Measurements from ENCODE around the gene ATG16L2.
A peak's percentile ranks its signal among the peaks of the same experiment; 100 is the strongest.

The ATG16L2 gene

GRCh38 chr11:72781063-72781312, 33.2 kb upstream of the ATG16L2 start (continued):
- TF ChIP-seq, protein P1, sequence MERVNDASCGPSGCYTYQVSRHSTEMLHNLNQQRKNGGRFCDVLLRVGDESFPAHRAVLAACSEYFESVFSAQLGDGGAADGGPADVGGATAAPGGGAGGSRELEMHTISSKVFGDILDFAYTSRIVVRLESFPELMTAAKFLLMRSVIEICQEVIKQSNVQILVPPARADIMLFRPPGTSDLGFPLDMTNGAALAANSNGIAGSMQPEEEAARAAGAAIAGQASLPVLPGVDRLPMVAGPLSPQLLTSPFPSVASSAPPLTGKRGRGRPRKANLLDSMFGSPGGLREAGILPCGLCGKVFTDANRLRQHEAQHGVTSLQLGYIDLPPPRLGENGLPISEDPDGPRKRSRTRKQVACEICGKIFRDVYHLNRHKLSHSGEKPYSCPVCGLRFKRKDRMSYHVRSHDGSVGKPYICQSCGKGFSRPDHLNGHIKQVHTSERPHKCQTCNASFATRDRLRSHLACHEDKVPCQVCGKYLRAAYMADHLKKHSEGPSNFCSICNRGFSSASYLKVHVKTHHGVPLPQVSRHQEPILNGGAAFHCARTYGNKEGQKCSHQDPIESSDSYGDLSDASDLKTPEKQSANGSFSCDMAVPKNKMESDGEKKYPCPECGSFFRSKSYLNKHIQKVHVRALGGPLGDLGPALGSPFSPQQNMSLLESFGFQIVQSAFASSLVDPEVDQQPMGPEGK (CRISPR knock-in tag; IDR thresholded peaks at IDR 0.05; ENCODE audit: borderline replicate concordance) = no peak
- TF ChIP-seq OSR1 (CRISPR knock-in tag; IDR thresholded peaks at IDR 0.05) = no peak
- no peak for TF ChIP-seq SNAI2 (CRISPR knock-in tag; IDR thresholded peaks at IDR 0.05)
- no peak for TF ChIP-seq TCF4 (CRISPR knock-in tag; IDR thresholded peaks at IDR 0.05; ENCODE audit: borderline replicate concordance)
- TF ChIP-seq PPARA (CRISPR knock-in tag; IDR thresholded peaks at IDR 0.05; ENCODE audit: borderline replicate concordance) = no peak

GRCh38 chr11:72781313-72782080, 32.7 kb upstream of the ATG16L2 start:
- ATAC-seq = peak; percentile 59
- TF ChIP-seq TOX (CRISPR knock-in tag; IDR thresholded peaks at IDR 0.05; ENCODE audit: borderline replicate concordance) (no peak), ARNTL (CRISPR knock-in tag; IDR thresholded peaks at IDR 0.05; ENCODE audit: borderline replicate concordance, low read depth) (no peak), OSR1 (CRISPR knock-in tag; IDR thresholded peaks at IDR 0.05) (no peak), ZFP3 (CRISPR knock-in tag; IDR thresholded peaks at IDR 0.05) (no peak)

DNA sequence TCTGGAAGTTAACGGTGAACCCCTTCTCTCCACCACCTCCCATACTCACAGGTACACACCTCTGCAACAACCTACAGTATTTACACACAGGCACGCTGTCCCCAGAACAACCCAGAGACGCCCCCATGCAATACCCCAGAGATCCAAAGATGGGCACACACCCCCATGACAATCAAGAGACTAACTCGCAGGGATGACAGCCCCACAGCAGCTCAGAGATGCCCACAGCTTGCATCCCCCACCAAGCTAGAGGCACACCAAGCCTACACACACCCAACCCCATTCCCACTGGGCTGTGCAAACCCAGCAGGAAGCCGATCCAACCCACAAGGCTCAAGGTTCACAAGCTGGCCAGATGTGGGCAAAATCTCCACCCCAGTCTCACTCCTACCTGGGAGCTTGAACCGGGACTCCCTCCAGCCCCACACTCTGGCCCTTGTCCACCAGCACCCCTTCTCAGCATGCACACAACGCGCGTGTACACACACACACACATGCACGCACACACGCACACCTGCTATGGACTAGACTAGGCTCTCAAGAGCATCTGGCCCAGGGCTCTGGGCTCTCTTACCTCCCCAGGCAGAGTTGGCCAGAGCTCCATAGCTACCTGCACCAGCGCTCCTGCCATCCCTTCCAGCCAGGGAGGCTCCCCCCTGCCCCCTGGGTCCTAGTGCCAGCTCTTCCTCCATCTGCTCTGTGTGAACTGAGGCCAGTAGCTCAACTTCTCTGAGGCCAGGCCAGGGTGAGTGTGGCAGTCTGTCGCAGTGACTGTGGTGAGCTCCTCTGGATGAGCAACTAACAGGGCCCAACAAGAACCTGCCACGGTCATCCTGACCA, 31.9 kb upstream of the ATG16L2 start:
- ATAC-seq = peak; percentile 36
- no peak for TF ChIP-seq ESRRG (CRISPR knock-in tag; IDR thresholded peaks at IDR 0.05)
- TF ChIP-seq POU6F1 (CRISPR knock-in tag; IDR thresholded peaks at IDR 0.05; ENCODE audit: borderline replicate concordance, low read depth) = no peak
- no peak for TF ChIP-seq ZFP3 (CRISPR knock-in tag; IDR thresholded peaks at IDR 0.05)
- TF ChIP-seq OSR1 (CRISPR knock-in tag; IDR thresholded peaks at IDR 0.05) = no peak
- no peak for TF ChIP-seq RARB (CRISPR knock-in tag; IDR thresholded peaks at IDR 0.05)
- no peak for TF ChIP-seq GLIS3 (CRISPR knock-in tag; IDR thresholded peaks at IDR 0.05)
- TF ChIP-seq ZNF70 (CRISPR knock-in tag; IDR thresholded peaks at IDR 0.05) = no peak
- no peak for TF ChIP-seq ZFP30 (CRISPR knock-in tag; IDR thresholded peaks at IDR 0.05)
- no peak for TF ChIP-seq PPARA (CRISPR knock-in tag; IDR thresholded peaks at IDR 0.05; ENCODE audit: borderline replicate concordance)
- no peak for TF ChIP-seq ARNTL (CRISPR knock-in tag; IDR thresholded peaks at IDR 0.05; ENCODE audit: borderline replicate concordance, low read depth)

- ATAC-seq = no peak
- no peak for TF ChIP-seq ZC3H10 (CRISPR knock-in tag; IDR thresholded peaks at IDR 0.05)
- TF ChIP-seq ZFP3 (CRISPR knock-in tag; IDR thresholded peaks at IDR 0.05) = no peak
- TF ChIP-seq PPARA (CRISPR knock-in tag; IDR thresholded peaks at IDR 0.05; ENCODE audit: borderline replicate concordance) = no peak
- no peak for TF ChIP-seq SNAI2 (CRISPR knock-in tag; IDR thresholded peaks at IDR 0.05)
- no peak for TF ChIP-seq CSDC2 (CRISPR knock-in tag; IDR thresholded peaks at IDR 0.05)
- no peak for TF ChIP-seq ZNF565 (CRISPR knock-in tag; conservative IDR thresholded peaks at IDR 0.05; ENCODE audit: low read depth)
- TF ChIP-seq ARNTL (CRISPR knock-in tag; IDR thresholded peaks at IDR 0.05; ENCODE audit: borderline replicate concordance, low read depth) = no peak
- no peak for TF ChIP-seq TSHZ2 (CRISPR knock-in tag; IDR thresholded peaks at IDR 0.05)
- no peak for TF ChIP-seq ESRRG (CRISPR knock-in tag; IDR thresholded peaks at IDR 0.05)
- no peak for TF ChIP-seq RARB (CRISPR knock-in tag; IDR thresholded peaks at IDR 0.05)
- TF ChIP-seq GLIS3 (CRISPR knock-in tag; IDR thresholded peaks at IDR 0.05) = no peak
- no peak for TF ChIP-seq CREB5 (CRISPR knock-in tag; IDR thresholded peaks at IDR 0.05; ENCODE audit: low read depth)
- TF ChIP-seq OSR1 (CRISPR knock-in tag; IDR thresholded peaks at IDR 0.05) = no peak
- no peak for TF ChIP-seq ZNF70 (CRISPR knock-in tag; IDR thresholded peaks at IDR 0.05)
- no peak for TF ChIP-seq ZFP30 (CRISPR knock-in tag; IDR thresholded peaks at IDR 0.05)
- no peak for TF ChIP-seq TCF4 (CRISPR knock-in tag; IDR thresholded peaks at IDR 0.05; ENCODE audit: borderline replicate concordance)
- TF ChIP-seq BACH2 (CRISPR knock-in tag; IDR thresholded peaks at IDR 0.05; ENCODE audit: borderline replicate concordance) = no peak
- TF ChIP-seq ZNF8 (CRISPR knock-in tag; IDR thresholded peaks at IDR 0.05) = no peak
These were observed 30.9 kb upstream of the ATG16L2 start for GRCh38 chr11:72783144-72783905.
